ENCODE measurements around the gene LRRTM4. TPM values are rescaled to one million over a fixed set of nuclear protein-coding genes. Genes with fewer than 3 reads are reported as not detected.
A peak's percentile ranks its signal among the peaks of the same experiment; 100 is the strongest.

LRRTM4 gene
- total RNA-seq, 1 experiment from 2014 or later, result not detected

GRCh38 chr2:76998704-76999103 is 523.5 kb downstream of the LRRTM4 start:
- Histone ChIP-seq H3K27me3 (ENCODE audit: low read length) (no peaks in the 10 kb centered on the region), H3K79me2 (ENCODE audit: low read length) (no peaks in the 10 kb centered on the region), H3K4me3 (ENCODE audit: low read length) (no peak overlapping the region), H3K4me1 (ENCODE audit: low read length) (no peaks in the 10 kb centered on the region), H2AFZ (ENCODE audit: low read length) (no peak overlapping the region), H3K9me3 (ENCODE audit: low read length) (no peaks in the 10 kb centered on the region), H3K36me3 (ENCODE audit: insufficient read depth, low read length) (no peaks in the 10 kb centered on the region), H4K20me1 (ENCODE audit: insufficient read depth, low read depth, low read length) (no peaks in the 10 kb centered on the region), H3K9me2 (replicated peaks; ENCODE audit: insufficient read depth, low read length) (no peaks in the 10 kb centered on the region), H3K9ac (ENCODE audit: low read length) (no peak overlapping the region), H3K27ac (ENCODE audit: low read length) (no peak overlapping the region), H3K4me2 (ENCODE audit: low read depth, low read length, poor library complexity, severe bottlenecking) (no peak overlapping the region)
- DNase-seq, result no peak

GRCh38 chr2:76998152-76998551 is 524.0 kb downstream of the LRRTM4 start:
- Histone ChIP-seq H3K27me3 (ENCODE audit: low read length) (no peaks in the 10 kb centered on the region), H3K4me2 (ENCODE audit: low read depth, low read length, poor library complexity, severe bottlenecking) (no peak overlapping the region), H3K4me3 (ENCODE audit: low read length) (no peak overlapping the region), H3K27ac (ENCODE audit: low read length) (no peak overlapping the region), H3K9ac (ENCODE audit: low read length) (no peak overlapping the region), H3K9me2 (replicated peaks; ENCODE audit: insufficient read depth, low read length) (no peaks in the 10 kb centered on the region), H3K4me1 (ENCODE audit: low read length) (no peaks in the 10 kb centered on the region), H4K20me1 (ENCODE audit: insufficient read depth, low read depth, low read length) (no peaks in the 10 kb centered on the region), H3K79me2 (ENCODE audit: low read length) (no peaks in the 10 kb centered on the region), H2AFZ (ENCODE audit: low read length) (no peak overlapping the region), H3K36me3 (ENCODE audit: insufficient read depth, low read length) (no peaks in the 10 kb centered on the region), H3K9me3 (ENCODE audit: low read length) (no peaks in the 10 kb centered on the region)
- DNase-seq, result no peak

GRCh38 chr2:76997296-76997695 is 524.9 kb downstream of the LRRTM4 start:
- Histone ChIP-seq H3K79me2 (ENCODE audit: low read length) (no peaks in the 10 kb centered on the region), H3K27me3 (ENCODE audit: low read length) (no peaks in the 10 kb centered on the region)

GRCh38 chr2:76985387-76986136 is 536.6 kb downstream of the LRRTM4 start:
- peak overlapping the region; percentile 54 for H3K4me2 ChIP-seq (ENCODE audit: low read depth, low read length, poor library complexity, severe bottlenecking)
- peaks cover 50% of the 10 kb centered on the region for H3K4me1 ChIP-seq (ENCODE audit: low read length)
- no peaks in the 10 kb centered on the region for H3K27me3 ChIP-seq (ENCODE audit: low read length)
- peak overlapping the region; percentile 18; the same call in 1 of the 2 replicates for H3K4me3 ChIP-seq (ENCODE audit: low read length)
- H3K9me2 ChIP-seq (replicated peaks; ENCODE audit: insufficient read depth, low read length), result no peaks in the 10 kb centered on the region
- peak; percentile 46 for DNase-seq
- H3K9me3 ChIP-seq (ENCODE audit: low read length), result no peaks in the 10 kb centered on the region
- H4K20me1 ChIP-seq (ENCODE audit: insufficient read depth, low read depth, low read length), result no peaks in the 10 kb centered on the region
- H3K36me3 ChIP-seq (ENCODE audit: insufficient read depth, low read length), result no peaks in the 10 kb centered on the region
- H3K79me2 ChIP-seq (ENCODE audit: low read length), result no peaks in the 10 kb centered on the region
- H3K9ac ChIP-seq (ENCODE audit: low read length), result peak overlapping the region; percentile 12
- H2AFZ ChIP-seq (ENCODE audit: low read length), result peak overlapping the region; percentile 40; the same call in 1 of the 2 replicates
- no peak overlapping the region for H3K27ac ChIP-seq (ENCODE audit: low read length)

More at GRCh38 chr2:76997296-76997695, 524.9 kb downstream of the LRRTM4 start:
- no peak overlapping the region for H3K4me2 ChIP-seq (ENCODE audit: low read depth, low read length, poor library complexity, severe bottlenecking)
- no peak overlapping the region for H3K9ac ChIP-seq (ENCODE audit: low read length)
- DNase-seq, result no peak
- H3K36me3 ChIP-seq (ENCODE audit: insufficient read depth, low read length), result no peaks in the 10 kb centered on the region
- no peak overlapping the region for H3K4me3 ChIP-seq (ENCODE audit: low read length)
- no peak overlapping the region for H2AFZ ChIP-seq (ENCODE audit: low read length)
- no peaks in the 10 kb centered on the region for H3K9me2 ChIP-seq (replicated peaks; ENCODE audit: insufficient read depth, low read length)
- H3K9me3 ChIP-seq (ENCODE audit: low read length), result no peaks in the 10 kb centered on the region
- H3K4me1 ChIP-seq (ENCODE audit: low read length), result no peaks in the 10 kb centered on the region
- no peaks in the 10 kb centered on the region for H4K20me1 ChIP-seq (ENCODE audit: insufficient read depth, low read depth, low read length)
- no peak overlapping the region for H3K27ac ChIP-seq (ENCODE audit: low read length)

- Histone ChIP-seq H3K79me2 (ENCODE audit: low read length) (no peaks in the 10 kb centered on the region), H3K27ac (ENCODE audit: low read length) (no peak overlapping the region), H3K4me2 (ENCODE audit: low read depth, low read length, poor library complexity, severe bottlenecking) (peak overlapping the region; percentile 54), H3K36me3 (ENCODE audit: insufficient read depth, low read length) (no peaks in the 10 kb centered on the region), H3K4me1 (ENCODE audit: low read length) (peaks cover 62% of the 10 kb centered on the region), H4K20me1 (ENCODE audit: insufficient read depth, low read depth, low read length) (no peaks in the 10 kb centered on the region), H3K9me3 (ENCODE audit: low read length) (no peaks in the 10 kb centered on the region), H3K4me3 (ENCODE audit: low read length) (peak overlapping the region; percentile 18; the same call in 1 of the 2 replicates), H3K9me2 (replicated peaks; ENCODE audit: insufficient read depth, low read length) (no peaks in the 10 kb centered on the region), H2AFZ (ENCODE audit: low read length) (no peak overlapping the region), H3K27me3 (ENCODE audit: low read length) (no peaks in the 10 kb centered on the region), H3K9ac (ENCODE audit: low read length) (peak overlapping the region; percentile 2; the same call in 1 of the 2 replicates)
- DNase-seq, result peak; percentile 55
These were observed 537.8 kb downstream of the LRRTM4 start for GRCh38 chr2:76984359-76984758.

- no peaks in the 10 kb centered on the region for H3K9me3 ChIP-seq (ENCODE audit: low read length)
- H3K9ac ChIP-seq (ENCODE audit: low read length), result peak overlapping the region; percentile 13; the same call in 1 of the 2 replicates
- H3K79me2 ChIP-seq (ENCODE audit: low read length), result no peaks in the 10 kb centered on the region
These were observed 541.9 kb downstream of the LRRTM4 start for GRCh38 chr2:76980067-76980787.

GRCh38 chr2:76977846-76978727 is 544.1 kb downstream of the LRRTM4 start:
- Histone ChIP-seq H3K9me2 (replicated peaks; ENCODE audit: insufficient read depth, low read length) (no peaks in the 10 kb centered on the region), H3K9me3 (ENCODE audit: low read length) (no peaks in the 10 kb centered on the region), H3K4me1 (ENCODE audit: low read length) (peaks cover 53% of the 10 kb centered on the region), H3K27ac (ENCODE audit: low read length) (no peak overlapping the region), H2AFZ (ENCODE audit: low read length) (0 out of 2 replicates have a peak overlapping the region, but pooled peaks have one; percentile 11), H3K27me3 (ENCODE audit: low read length) (no peaks in the 10 kb centered on the region), H3K79me2 (ENCODE audit: low read length) (no peaks in the 10 kb centered on the region), H3K4me3 (ENCODE audit: low read length) (no peak overlapping the region), H3K9ac (ENCODE audit: low read length) (no peak overlapping the region), H3K4me2 (ENCODE audit: low read depth, low read length, poor library complexity, severe bottlenecking) (no peak overlapping the region), H4K20me1 (ENCODE audit: insufficient read depth, low read depth, low read length) (no peaks in the 10 kb centered on the region), H3K36me3 (ENCODE audit: insufficient read depth, low read length) (no peaks in the 10 kb centered on the region)
- no peak for DNase-seq

More at GRCh38 chr2:76980067-76980787, 541.9 kb downstream of the LRRTM4 start:
- Histone ChIP-seq H3K27me3 (ENCODE audit: low read length) (no peaks in the 10 kb centered on the region), H3K9me2 (replicated peaks; ENCODE audit: insufficient read depth, low read length) (no peaks in the 10 kb centered on the region), H3K4me2 (ENCODE audit: low read depth, low read length, poor library complexity, severe bottlenecking) (peak overlapping the region; percentile 36), H4K20me1 (ENCODE audit: insufficient read depth, low read depth, low read length) (no peaks in the 10 kb centered on the region), H3K4me3 (ENCODE audit: low read length) (no peak overlapping the region), H3K36me3 (ENCODE audit: insufficient read depth, low read length) (no peaks in the 10 kb centered on the region), H2AFZ (ENCODE audit: low read length) (no peak overlapping the region), H3K4me1 (ENCODE audit: low read length) (peaks cover 72% of the 10 kb centered on the region), H3K27ac (ENCODE audit: low read length) (peak overlapping the region; percentile 64)
- peak; percentile 65 for DNase-seq
